ENCODE measurements around the gene COASY. TPM values are rescaled to one million over a fixed set of nuclear protein-coding genes. Genes with fewer than 3 reads are reported as not detected.

COASY gene
- 19.6 and 23.8 TPM in 2 replicates for total RNA-seq

GRCh38 chr17:42561897-42562387, at the start of gene COASY:
Gene COASY (plus strand): TSS chr17:42562148. CDS start chr17:42562623, 475 bp downstream.

GRCh38 chr17:42536048-42536371, 25.9 kb upstream of the COASY start, which contains the start of gene NAGLU:
Gene NAGLU (plus strand): TSS chr17:42536241. CDS start chr17:42536273, 32 bp downstream.

GRCh38 chr17:42552736-42553135, 9.2 kb upstream of the COASY start, which contains the start of gene HSD17B1:
Gene HSD17B1 (plus strand): TSS chr17:42552923. CDS start chr17:42552934, 11 bp downstream.

GRCh38 chr17:42566883-42567573, 5.1 kb downstream of the COASY start, which contains the start of gene MLX:
Gene MLX (plus strand): TSS chr17:42567100. CDS start chr17:42567125, 25 bp downstream.

GRCh38 chr17:42577532-42578281, 15.8 kb downstream of the COASY start, which contains the start of gene PSMC3IP:
Gene PSMC3IP (minus strand): TSS chr17:42577729. CDS start chr17:42577686, 43 bp downstream.

GRCh38 chr17:42609182-42609813, 47.4 kb downstream of the COASY start, which contains the start of the genes RETREG3 and TUBG1:
Gene RETREG3 (minus strand): TSS chr17:42609374. CDS start chr17:42609324, 50 bp downstream.
Gene TUBG1 (plus strand): TSS chr17:42609683. CDS start chr17:42609738, 55 bp downstream.

Other genes with a start within 250 kb of the COASY start
- 159 and 175 TPM in 2 replicates for gene STAT3, start 173.7 kb upstream of the COASY start, total RNA-seq
- 1,287 and 1,296 TPM in 2 replicates for gene CAVIN1, start 138.9 kb upstream of the COASY start, total RNA-seq
- gene ATP6V0A1, start 103.3 kb upstream of the COASY start, total RNA-seq, result 31.7 and 32.6 TPM in 2 replicates
- gene NAGLU, start 25.9 kb upstream of the COASY start, total RNA-seq, result 29.7 and 31.0 TPM in 2 replicates
- 0.10 and 0.65 TPM in 2 replicates for gene HSD17B1, start 9.2 kb upstream of the COASY start, total RNA-seq
- gene MLX, start 5.0 kb downstream of the COASY start, total RNA-seq, result 37.2 and 37.4 TPM in 2 replicates
- gene PSMC3IP, start 15.6 kb downstream of the COASY start, total RNA-seq, result 4.6 and 7.1 TPM in 2 replicates
- 62.4 and 80.3 TPM in 2 replicates for gene RETREG3, start 47.2 kb downstream of the COASY start, total RNA-seq
- gene TUBG1, start 47.5 kb downstream of the COASY start, total RNA-seq, result 57.5 and 64.1 TPM in 2 replicates
- gene TUBG2, start 97.1 kb downstream of the COASY start, total RNA-seq, result 6.1 and 9.5 TPM in 2 replicates
- gene PLEKHH3, start 114.8 kb downstream of the COASY start, total RNA-seq, result 9.6 and 18.0 TPM in 2 replicates
- 2.1 and 2.6 TPM in 2 replicates for gene CCR10, start 119.7 kb downstream of the COASY start, total RNA-seq
- 23.8 and 30.2 TPM in 2 replicates for gene CNTNAP1, start 120.4 kb downstream of the COASY start, total RNA-seq
- 18.0 and 19.2 TPM in 2 replicates for gene EZH1, start 182.9 kb downstream of the COASY start, total RNA-seq
- 7.6 and 19.6 TPM in 2 replicates for gene RAMP2, start 199.1 kb downstream of the COASY start, total RNA-seq
- gene VPS25, start 211.3 kb downstream of the COASY start, total RNA-seq, result 46.1 and 50.1 TPM in 2 replicates
- 1.3 and 2.6 TPM in 2 replicates for gene WNK4, start 218.5 kb downstream of the COASY start, total RNA-seq
- gene COA3, start 236.6 kb downstream of the COASY start, total RNA-seq, result 43.2 and 46.4 TPM in 2 replicates
- gene CNTD1, start 236.7 kb downstream of the COASY start, total RNA-seq, result under 0.01 TPM in 1 of 2 replicates, not detected in the other